ENCODE measurements around the gene PCSK5. TPM values are rescaled to one million over a fixed set of nuclear protein-coding genes. Genes with fewer than 3 reads are reported as not detected.

The PCSK5 gene
- total RNA-seq, 1 experiment from 2014 or later, result 7.5 TPM

DNA sequence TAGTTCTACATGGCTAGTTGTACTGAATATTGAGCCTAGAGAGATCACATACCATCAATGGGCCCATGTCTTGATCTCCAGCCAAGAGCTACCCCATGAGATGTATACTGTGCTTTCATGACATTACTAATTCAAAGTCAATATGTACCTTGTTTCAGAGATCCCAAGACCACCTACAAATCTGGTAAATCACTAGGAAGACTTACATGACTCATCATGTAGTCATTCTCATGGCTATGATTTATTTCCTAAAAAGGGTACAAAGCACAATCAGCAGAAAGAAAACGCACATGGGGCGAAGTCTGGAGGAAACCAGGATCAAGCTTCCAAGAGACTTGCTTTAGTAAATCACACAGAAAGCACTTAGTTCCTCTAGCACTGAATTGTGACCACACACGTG lies 103.0 kb downstream of the PCSK5 start:
- Histone ChIP-seq H3K23me2 (ENCODE audit: insufficient read length, low read depth, low read length, poor library complexity, severe bottlenecking) (no peaks in the 10 kb centered on the region), H4K8ac (replicated peaks; ENCODE audit: insufficient read length, low read depth, low read length) (no peak overlapping the region), H3K4ac (ENCODE audit: low read depth, low read length) (no peak overlapping the region), H3K23ac (ENCODE audit: insufficient read length, low read depth, low read length) (no peak overlapping the region), H3K9ac (ENCODE audit: extremely low read depth, insufficient read length, low read length) (no peak overlapping the region), H3K9me3 (ENCODE audit: control insufficient read depth, low read depth, low read length) (no peaks in the 10 kb centered on the region), H3K14ac (ENCODE audit: insufficient read depth, low read length) (no peak overlapping the region), H3K4me1 (ENCODE audit: insufficient read depth, low read length) (peaks cover 3% of the 10 kb centered on the region; the same call in 1 of the 2 replicates), H2AK5ac (ENCODE audit: insufficient read length, low read length) (no peak overlapping the region), H2BK5ac (ENCODE audit: insufficient read length, low read length) (no peak overlapping the region), H3K27ac (ENCODE audit: insufficient read length, low read depth, low read length) (no peak overlapping the region), H2BK15ac (ENCODE audit: low read depth, low read length) (no peak overlapping the region), H3K79me2 (ENCODE audit: insufficient read depth, low read length) (peaks cover 2% of the 10 kb centered on the region; the same call in 1 of the 2 replicates), H3T11ph (ENCODE audit: low read length) (no peak overlapping the region), H3K79me1 (ENCODE audit: insufficient read depth, low read depth, low read length, poor library complexity, severe bottlenecking) (no peaks in the 10 kb centered on the region), H2BK20ac (ENCODE audit: low read depth, low read length, poor library complexity, severe bottlenecking) (no peak overlapping the region), H3K4me2 (ENCODE audit: insufficient read depth, insufficient read length, low read length) (no peak overlapping the region), H2AFZ (ENCODE audit: low read length) (no peak overlapping the region), H2BK12ac (ENCODE audit: insufficient read length, low read depth, low read length) (no peak overlapping the region), H3K18ac (ENCODE audit: insufficient read length, low read depth, low read length) (no peak overlapping the region), H3K27me3 (ENCODE audit: insufficient read depth, low read length) (no peaks in the 10 kb centered on the region), H3K56ac (ENCODE audit: insufficient read length, low read depth, low read length) (no peak overlapping the region), H4K91ac (ENCODE audit: insufficient read length, low read depth, low read length) (no peak overlapping the region), H4K5ac (ENCODE audit: insufficient read length, low read depth, low read length) (no peak overlapping the region), H2BK120ac (ENCODE audit: low read depth, low read length, poor library complexity, severe bottlenecking) (no peak overlapping the region), H4K20me1 (ENCODE audit: control insufficient read depth, insufficient read depth, insufficient read length) (no peaks in the 10 kb centered on the region)
- DNase-seq, result no peak
- no peak overlapping the region for H3K4me3 Mint-ChIP-seq
- H3K36me3 Mint-ChIP-seq (ENCODE audit: insufficient read depth in 1 of 3, low read depth in 3 of 3), result peaks cover 4 to 6% (median 4%) of the 10 kb centered on the region in 3 experiments; a peak in 5 of 7 replicates
- WGBS (ENCODE audit: extremely low coverage, insufficient read length, low lambda C conversion rate), result no CpG with 5 or more reads among the region's 3 CpGs
- TF ChIP-seq CTCF (conservative IDR thresholded peaks at IDR 0.05), result no peak
- no peaks in the 10 kb centered on the region; a peak in 2 of 5 replicates for H3K9me3 Mint-ChIP-seq
- H3K27me3 Mint-ChIP-seq (ENCODE audit: low read depth), result no peaks in the 10 kb centered on the region
- no peak overlapping the region; a peak in 1 of 7 replicates for H3K27ac Mint-ChIP-seq
- H3K4me1 Mint-ChIP-seq, result peaks cover 6 to 9% of the 10 kb centered on the region in 2 experiments

All from H9 (cell line).